Stimulated activated CD4-positive, alpha-beta T cell treated with anti-CD3 and anti-CD28 coated beads, Interleukin-15, amount 100 ng/mL, for 1 hour (primary cell): ENCODE data around the gene MGST2.

Experiments used
- DNase-seq, 2 donors: peaks; one replicate each; pipeline ENCODE4 v3.0.0-alpha.2; 2020; ENCODE audit warnings: low read depth in 1 of 2, low spot score in 1 of 2

The MGST2 gene

GRCh38 chr4:139736661-139737060 is 71.0 kb downstream of the MGST2 start:
- no peak for DNase-seq

- DNase-seq = no peak
Measured at GRCh38 chr4:139738846-139739613, 73.4 kb downstream of the MGST2 start.

GRCh38 chr4:139740121-139740520 is 74.5 kb downstream of the MGST2 start:
- no peak for DNase-seq

DNA sequence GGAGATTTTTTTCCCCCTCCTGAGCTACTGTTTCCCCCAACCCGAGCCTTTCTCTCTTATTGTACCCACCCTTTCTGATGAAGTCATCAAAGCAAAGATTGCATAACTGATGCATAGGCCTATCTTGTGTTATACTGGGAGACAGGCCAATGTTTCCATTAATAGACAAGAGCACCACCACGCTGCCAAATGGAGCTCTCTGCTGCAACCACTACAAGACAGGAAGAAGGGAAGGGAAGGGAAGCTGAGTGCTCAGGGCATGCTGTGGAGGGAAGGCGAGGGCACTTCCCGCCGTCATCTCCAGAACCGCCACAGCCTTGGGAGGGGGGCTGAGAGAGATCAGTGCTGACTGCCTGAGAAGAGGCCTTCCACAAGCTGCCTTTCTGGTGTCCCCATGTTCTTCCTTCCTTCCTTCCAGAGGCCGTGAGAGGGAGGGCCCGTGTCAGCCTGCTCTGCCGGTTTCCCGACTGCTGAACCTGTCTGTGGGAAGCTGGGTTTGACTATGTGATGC is 75.0 kb downstream of the MGST2 start:
- DNase-seq = no peak

DNA sequence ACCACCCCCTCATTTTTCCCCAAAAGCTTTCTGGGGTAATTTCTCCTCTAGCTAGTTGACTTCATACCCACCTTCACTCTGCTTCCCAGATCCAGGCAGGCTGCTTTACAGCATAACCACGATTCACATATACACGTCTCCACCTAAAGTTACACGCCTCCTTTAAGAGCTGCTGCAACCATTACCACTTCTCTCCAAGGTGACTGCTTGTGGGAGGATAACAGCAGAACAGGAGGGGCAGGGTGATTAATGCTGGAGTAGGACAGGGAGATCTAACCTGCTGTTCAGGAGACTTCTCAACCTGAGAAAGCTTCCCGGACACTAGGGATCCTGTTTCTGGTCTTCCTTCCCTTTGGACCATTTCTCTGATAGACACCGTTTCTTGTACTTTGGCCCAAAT is 77.4 kb downstream of the MGST2 start:
- no peak for DNase-seq

DNA sequence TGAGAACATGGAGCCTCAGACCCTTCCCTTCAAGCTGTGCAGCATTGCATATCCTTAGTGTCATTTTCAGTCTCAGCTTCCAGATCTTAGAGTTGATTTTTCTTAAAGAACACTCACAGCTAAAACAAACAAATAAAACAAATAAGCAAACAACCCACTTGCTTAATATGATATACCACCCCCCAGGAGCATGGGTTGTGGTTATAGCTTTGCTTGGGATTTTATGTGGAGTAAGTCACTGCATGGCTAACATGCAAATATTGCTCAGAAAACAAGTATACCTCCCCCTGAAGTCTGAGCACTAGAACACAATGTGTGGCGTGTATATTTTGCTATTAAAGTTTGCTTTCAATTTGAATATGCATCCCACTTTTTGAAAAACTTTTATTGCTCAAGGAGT is 78.6 kb downstream of the MGST2 start:
- no peak for DNase-seq

DNA sequence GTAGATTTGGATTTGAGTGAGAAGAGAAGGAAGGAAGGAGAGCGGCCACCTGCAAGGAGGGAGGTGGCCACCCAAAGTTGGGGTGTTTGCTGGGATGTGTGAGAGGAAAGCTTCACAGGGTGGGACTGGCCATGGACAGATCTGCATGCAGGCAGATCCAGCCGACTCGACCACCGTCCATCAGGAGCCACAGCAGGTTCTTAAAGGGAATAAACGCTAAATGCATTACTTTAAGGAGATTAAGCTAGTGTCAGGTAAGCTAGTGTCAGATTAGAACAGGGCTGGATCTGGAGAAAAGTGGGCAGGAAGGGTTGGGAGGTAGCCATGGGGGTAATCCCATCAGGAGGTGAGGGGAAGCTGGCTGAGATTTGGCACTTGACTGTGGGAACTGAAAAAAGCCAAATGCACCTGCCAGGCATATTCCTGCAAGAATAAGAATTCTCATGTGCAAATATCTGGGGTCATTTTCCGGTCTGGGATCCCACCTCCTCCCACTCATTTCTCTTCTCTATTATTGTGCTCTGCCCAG is 79.6 kb downstream of the MGST2 start:
- DNase-seq = no peak

DNA sequence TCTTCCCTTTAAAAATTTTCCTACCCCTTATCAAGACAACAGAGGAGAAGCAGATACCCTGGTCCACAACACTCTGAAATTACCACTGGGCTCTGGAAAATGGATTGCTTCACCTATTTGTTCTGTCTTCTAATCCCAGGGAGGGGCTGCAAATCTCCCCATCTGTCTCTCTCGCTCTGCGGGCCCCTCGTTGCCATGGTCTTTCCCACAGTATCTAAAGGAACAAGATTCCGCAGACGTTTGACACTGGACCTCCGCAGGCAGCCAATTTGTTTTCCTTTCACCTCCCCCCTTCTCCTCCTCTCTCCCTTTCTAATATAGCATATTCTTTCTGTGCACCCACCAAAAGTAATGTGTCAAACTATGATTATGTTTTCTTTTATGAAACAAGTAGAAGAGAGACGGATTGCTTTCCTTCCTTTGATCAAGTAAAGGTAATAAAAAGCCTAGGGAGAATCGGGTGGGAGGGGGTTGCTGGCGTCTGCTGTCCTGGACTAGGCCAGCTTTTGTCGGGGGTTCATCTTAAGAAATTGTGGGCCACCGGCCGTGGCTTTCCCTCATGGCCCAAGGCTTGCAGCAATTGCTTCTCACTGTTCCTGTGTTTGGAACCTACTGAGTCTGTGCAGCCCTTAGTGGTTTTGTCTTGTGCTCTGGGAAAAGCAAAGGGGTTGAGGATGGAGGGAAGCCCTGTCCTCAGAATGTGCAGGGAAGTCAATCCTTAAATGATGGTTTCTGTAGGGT is 81.0 kb downstream of the MGST2 start:
- no peak for DNase-seq

- DNase-seq = no peak
Measured at GRCh38 chr4:139749338-139749737, 83.7 kb downstream of the MGST2 start.

GRCh38 chr4:139749835-139750498 is 84.3 kb downstream of the MGST2 start:
- DNase-seq = no peak

DNA sequence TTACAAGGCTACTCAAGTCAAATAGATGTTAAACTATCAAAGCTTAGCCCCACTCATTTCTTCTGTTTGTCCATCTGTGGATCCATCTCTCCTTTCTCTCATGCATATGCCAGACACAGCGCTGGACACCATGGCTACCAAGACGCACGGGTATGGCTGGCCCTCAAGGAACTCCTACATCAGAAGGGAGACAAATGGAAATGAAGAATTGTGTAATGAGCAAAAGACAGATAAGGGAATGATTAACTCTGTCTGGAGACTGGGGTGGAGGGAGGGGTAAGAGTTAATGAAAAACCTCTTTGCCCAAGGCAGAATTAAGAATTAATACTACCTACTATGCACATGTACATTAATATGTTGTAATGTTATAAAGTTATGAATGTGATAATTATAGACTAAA is 88.1 kb downstream of the MGST2 start:
- no peak for DNase-seq
